Measurements from ENCODE around the gene SLC5A11. TPM values are rescaled to one million over a fixed set of nuclear protein-coding genes. Genes with fewer than 3 reads are reported as not detected.

The SLC5A11 gene
- total and polyA plus RNA-seq, 7 donors, result 0.05 to 0.24 (median 0.16) TPM; not detected in 3

- no peaks in the 10 kb centered on the region for H3K4me1 ChIP-seq
- H3K27me3 ChIP-seq (ENCODE audit: insufficient read depth in 3 of 3, low read length in 2 of 3), result no peaks in the 10 kb centered on the region
- no peak for DNase-seq
- WGBS, 3 donors, result 89 to 98% (median 91%) methylated on average over 6 of the region's 6 CpGs
- intact Hi-C loops (cut with DNase I), result no loop called here
- no peaks in the 10 kb centered on the region for H3K9me3 ChIP-seq
- no peak for ATAC-seq
- H3K27ac ChIP-seq, result no peak overlapping the region
- peaks cover 2 to 12% of the 10 kb centered on the region in 2 donors for H3K36me3 ChIP-seq (ENCODE audit: insufficient read depth in 1 of 2, low read depth in 1 of 2)
- TF ChIP-seq, protein P1, sequence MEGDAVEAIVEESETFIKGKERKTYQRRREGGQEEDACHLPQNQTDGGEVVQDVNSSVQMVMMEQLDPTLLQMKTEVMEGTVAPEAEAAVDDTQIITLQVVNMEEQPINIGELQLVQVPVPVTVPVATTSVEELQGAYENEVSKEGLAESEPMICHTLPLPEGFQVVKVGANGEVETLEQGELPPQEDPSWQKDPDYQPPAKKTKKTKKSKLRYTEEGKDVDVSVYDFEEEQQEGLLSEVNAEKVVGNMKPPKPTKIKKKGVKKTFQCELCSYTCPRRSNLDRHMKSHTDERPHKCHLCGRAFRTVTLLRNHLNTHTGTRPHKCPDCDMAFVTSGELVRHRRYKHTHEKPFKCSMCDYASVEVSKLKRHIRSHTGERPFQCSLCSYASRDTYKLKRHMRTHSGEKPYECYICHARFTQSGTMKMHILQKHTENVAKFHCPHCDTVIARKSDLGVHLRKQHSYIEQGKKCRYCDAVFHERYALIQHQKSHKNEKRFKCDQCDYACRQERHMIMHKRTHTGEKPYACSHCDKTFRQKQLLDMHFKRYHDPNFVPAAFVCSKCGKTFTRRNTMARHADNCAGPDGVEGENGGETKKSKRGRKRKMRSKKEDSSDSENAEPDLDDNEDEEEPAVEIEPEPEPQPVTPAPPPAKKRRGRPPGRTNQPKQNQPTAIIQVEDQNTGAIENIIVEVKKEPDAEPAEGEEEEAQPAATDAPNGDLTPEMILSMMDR (IDR thresholded peaks at IDR 0.05), result no peak
- H3K4me3 ChIP-seq, result no peak overlapping the region
Measured at GRCh38 chr16:24833352-24833751, 12.4 kb upstream of the SLC5A11 start.

DNA sequence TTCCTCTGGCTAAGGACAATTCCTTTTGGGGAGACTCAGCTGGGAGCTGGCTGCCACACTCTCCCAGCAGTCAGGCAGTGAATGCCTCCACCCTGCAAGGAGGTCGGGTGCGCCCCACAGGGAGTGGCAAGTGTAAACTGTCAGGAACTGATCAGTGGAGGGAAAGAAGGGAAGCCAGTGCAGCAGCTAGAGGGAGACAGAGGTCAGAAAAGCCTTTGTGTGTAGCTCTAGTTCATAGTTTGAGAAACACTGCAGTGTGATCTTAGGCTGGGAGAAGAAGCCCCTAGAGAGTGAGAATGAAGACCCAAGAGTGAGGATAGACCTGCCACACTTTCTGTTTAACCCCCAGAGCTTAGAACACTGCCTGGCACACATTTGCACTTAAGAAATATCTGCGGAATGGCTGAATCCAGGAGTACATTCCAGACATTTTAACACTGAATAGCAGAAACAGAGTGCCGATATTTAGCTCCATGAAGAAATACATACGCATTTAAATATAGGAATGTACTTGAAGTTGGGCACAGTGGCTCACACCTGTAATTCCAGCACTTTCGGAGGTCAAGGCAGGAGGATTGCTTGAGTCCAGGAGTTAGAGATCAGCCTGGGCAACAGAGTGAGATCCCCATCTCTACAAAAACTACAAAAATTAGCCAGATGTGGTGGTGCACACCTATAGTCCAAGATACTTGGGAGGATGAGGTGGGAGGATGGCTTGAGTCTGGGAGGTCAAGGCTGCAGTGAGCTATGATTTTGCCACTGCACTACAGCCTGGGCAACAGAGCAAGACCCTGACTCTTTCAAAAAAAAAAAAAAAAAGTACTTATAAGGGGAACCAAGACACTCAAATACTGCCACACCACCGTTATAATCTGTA lies 11.1 kb upstream of the SLC5A11 start:
- H3K4me3 ChIP-seq, result no peak overlapping the region
- no peaks in the 10 kb centered on the region for H3K27me3 ChIP-seq (ENCODE audit: insufficient read depth in 3 of 3, low read length in 2 of 3)
- intact Hi-C loops (cut with DNase I), result no loop called here
- no peak for ATAC-seq
- no peak overlapping the region for H3K27ac ChIP-seq
- no peak for DNase-seq
- H3K36me3 ChIP-seq (ENCODE audit: insufficient read depth in 1 of 2, low read depth in 1 of 2), result peaks cover 0 to 2% of the 10 kb centered on the region in 2 donors
- no peaks in the 10 kb centered on the region for H3K9me3 ChIP-seq
- 64 to 66% (median 64%) methylated on average over 7 of the region's 7 CpGs for WGBS, 3 donors
- TF ChIP-seq, protein P1 (IDR thresholded peaks at IDR 0.05), result no peak
- no peaks in the 10 kb centered on the region for H3K4me1 ChIP-seq

- H3K36me3 ChIP-seq (ENCODE audit: insufficient read depth in 1 of 2, low read depth in 1 of 2), result peaks cover 0 to 2% of the 10 kb centered on the region in 2 donors
- ATAC-seq (no peak), DNase-seq (no peak)
- H3K27ac ChIP-seq, result no peak overlapping the region
- 91 to 94% (median 92%) methylated on average over 6 of the region's 6 CpGs for WGBS, 3 donors
- no peaks in the 10 kb centered on the region for H3K27me3 ChIP-seq (ENCODE audit: insufficient read depth in 3 of 3, low read length in 2 of 3)
- H3K4me1 ChIP-seq, result no peaks in the 10 kb centered on the region
- H3K4me3 ChIP-seq, result no peak overlapping the region
- TF ChIP-seq, protein P1 (IDR thresholded peaks at IDR 0.05), result no peak
- no peaks in the 10 kb centered on the region for H3K9me3 ChIP-seq
- intact Hi-C loops (cut with DNase I), result no loop called here
Measured at GRCh38 chr16:24836836-24837235, 8.9 kb upstream of the SLC5A11 start.

GRCh38 chr16:24837969-24838368 lies 7.8 kb upstream of the SLC5A11 start:
- DNase-seq (no peak), ATAC-seq (no peak)
- no peaks in the 10 kb centered on the region for H3K27me3 ChIP-seq (ENCODE audit: insufficient read depth in 3 of 3, low read length in 2 of 3)
- no peak overlapping the region for H3K27ac ChIP-seq
- peaks cover 0 to 2% of the 10 kb centered on the region in 2 donors for H3K36me3 ChIP-seq (ENCODE audit: insufficient read depth in 1 of 2, low read depth in 1 of 2)
- WGBS, 3 donors, result 75 to 81% (median 80%) methylated on average over 9 of the region's 9 CpGs
- H3K4me1 ChIP-seq, result no peaks in the 10 kb centered on the region
- no peaks in the 10 kb centered on the region for H3K9me3 ChIP-seq
- H3K4me3 ChIP-seq, result no peak overlapping the region
- intact Hi-C loops (cut with DNase I), result no loop called here
- TF ChIP-seq, protein P1 (IDR thresholded peaks at IDR 0.05), result no peak
